Epithelial cell of esophagus (primary cell): ENCODE data around the gene MPZL1.
A peak's percentile ranks its signal among the peaks of the same experiment; 100 is the strongest.

Experiments used
- DNase-seq: peaks from one replicate; pipeline ENCODE4 v3.0.0; 2010; ENCODE audit warnings: low read depth
- H3K4me3 ChIP-seq: 2 replicates; pipeline ENCODE4 v1.5.1; 2011; ENCODE audit warnings: mild to moderate bottlenecking, low read length, control low read depth
- TF ChIP-seq, protein P1 (sequence below): IDR thresholded peaks from 2 replicates; pipeline ENCODE4 v1.5.1; 2011; ENCODE audit warnings: low read depth, mild to moderate bottlenecking, low read length, control low read depth, inconsistent platforms; ENCODE audit not compliant: insufficient read depth; ENCODE audit errors: missing control alignments

Gene MPZL1

DNA sequence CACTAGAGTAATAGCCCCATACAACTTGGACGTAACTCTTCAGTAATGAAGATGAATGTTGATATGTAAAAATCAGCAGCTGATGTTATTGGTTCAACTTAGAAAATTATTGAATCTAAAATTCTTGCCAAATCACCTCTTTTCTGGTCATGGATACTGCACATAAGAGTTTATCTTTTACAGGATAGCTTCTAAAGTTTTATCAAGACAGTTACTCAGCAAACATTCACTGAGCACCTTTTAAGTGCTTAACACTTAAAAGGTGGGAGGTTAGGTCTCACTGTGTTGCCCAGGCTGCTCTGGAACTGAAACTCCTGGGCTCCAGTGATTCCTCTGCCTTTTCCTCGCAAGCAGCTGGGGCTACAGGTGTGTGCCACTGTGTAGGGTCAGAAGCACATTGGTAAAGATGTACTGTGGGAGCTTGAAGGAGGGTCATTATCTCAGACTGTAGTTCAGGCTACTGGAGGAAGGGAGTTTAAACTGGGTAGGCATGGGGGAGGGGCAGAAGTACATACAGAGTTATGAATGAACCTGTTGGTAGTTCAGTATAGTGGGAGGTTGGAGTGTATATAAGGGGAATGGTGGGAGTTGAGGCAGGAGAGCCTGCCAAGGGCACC, 2.0 kb downstream of the MPZL1 start:
- peak overlapping the region; percentile 76 for H3K4me3 ChIP-seq
- TF ChIP-seq, protein P1, sequence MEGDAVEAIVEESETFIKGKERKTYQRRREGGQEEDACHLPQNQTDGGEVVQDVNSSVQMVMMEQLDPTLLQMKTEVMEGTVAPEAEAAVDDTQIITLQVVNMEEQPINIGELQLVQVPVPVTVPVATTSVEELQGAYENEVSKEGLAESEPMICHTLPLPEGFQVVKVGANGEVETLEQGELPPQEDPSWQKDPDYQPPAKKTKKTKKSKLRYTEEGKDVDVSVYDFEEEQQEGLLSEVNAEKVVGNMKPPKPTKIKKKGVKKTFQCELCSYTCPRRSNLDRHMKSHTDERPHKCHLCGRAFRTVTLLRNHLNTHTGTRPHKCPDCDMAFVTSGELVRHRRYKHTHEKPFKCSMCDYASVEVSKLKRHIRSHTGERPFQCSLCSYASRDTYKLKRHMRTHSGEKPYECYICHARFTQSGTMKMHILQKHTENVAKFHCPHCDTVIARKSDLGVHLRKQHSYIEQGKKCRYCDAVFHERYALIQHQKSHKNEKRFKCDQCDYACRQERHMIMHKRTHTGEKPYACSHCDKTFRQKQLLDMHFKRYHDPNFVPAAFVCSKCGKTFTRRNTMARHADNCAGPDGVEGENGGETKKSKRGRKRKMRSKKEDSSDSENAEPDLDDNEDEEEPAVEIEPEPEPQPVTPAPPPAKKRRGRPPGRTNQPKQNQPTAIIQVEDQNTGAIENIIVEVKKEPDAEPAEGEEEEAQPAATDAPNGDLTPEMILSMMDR: no peak
- DNase-seq: no peak

DNA sequence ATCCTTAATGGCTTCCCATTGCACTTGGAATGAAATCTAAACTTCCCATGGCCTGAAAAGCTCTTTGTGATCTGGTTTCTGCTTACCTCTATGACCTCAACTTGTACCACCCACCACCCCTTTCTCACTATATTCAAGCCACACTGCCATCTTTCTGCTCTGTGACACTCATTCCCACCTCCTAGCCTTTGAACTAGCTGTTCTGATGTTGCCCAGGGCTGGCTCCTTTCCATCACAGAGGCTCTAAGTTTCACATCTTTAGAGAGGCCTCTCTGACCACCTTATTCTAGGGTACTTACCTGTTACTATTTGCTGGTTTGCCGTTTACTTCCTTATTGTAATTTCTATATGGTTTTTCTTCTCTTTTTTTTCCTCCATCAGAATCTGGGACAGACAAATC, 4.2 kb downstream of the MPZL1 start:
- no peak for DNase-seq
- H3K4me3 ChIP-seq: no peak overlapping the region
- TF ChIP-seq, protein P1: no peak

DNA sequence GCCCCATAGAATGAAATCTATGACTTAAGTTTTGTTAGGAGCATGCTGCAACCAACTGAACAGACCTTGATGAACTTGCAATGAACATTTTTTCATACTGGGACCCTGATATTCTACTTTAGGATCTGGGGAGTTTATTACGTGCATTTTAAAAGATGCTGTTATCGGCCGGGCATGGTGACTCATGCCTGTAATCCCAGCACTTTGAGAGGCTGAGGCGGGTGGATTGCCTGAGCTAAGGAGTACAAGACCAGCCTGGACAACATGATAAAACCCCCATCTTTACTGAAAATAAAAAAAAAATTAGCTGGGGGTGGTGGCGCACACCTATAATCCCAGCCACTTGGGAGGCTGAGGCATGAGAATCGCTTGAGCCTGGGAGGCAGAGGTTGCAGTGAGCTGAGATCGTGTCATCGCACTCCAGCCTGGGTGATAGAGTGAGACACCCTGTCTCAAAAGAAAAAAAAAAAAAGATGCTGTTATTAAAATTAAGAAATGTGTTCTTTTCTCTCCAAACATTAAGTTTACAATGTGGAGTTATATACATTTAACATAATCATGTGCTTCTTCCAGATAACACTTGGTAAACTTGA, 7.1 kb downstream of the MPZL1 start:
- H3K4me3 ChIP-seq: no peak overlapping the region
- no peak for DNase-seq
- TF ChIP-seq, protein P1: no peak

DNA sequence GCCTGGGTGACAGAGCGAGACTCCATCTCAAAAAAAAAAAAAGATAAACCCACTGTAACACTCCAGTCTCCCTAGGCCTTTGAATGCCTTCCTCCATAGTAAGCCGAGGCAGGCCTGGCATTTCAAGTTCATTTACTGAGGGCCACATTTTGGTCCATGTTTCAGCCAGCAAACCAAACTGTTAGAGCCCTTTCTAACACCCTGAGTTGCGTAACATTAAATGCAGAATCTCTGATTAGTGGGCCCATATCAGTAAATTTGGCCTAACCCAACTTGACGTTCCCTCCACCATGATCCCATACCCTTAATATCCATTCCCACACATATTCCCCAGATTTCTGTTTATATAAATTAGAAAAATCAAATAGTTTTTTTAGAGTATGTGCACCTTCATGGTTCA, 12.4 kb downstream of the MPZL1 start:
- H3K4me3 ChIP-seq: no peak overlapping the region
- TF ChIP-seq, protein P1: no peak
- no peak for DNase-seq

DNA sequence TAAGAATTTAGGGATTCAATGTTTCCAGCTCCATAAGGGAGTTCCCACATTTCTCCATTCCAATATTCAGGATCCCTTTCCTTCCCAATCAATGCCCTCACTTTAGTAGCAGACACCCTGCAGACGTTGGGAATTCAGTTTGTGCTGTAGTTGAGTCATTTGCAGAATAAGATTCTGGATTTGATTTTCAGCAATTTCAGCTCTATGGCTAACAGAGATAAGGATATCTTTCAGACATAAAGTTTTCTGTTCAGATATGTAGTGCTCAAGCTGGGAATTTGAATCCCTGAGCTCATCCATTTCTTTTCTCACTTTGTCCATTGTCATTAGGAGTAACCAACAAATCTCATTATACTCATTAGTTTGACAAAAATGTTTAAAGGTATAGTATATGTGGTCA, 13.1 kb downstream of the MPZL1 start:
- no peak overlapping the region for H3K4me3 ChIP-seq
- TF ChIP-seq, protein P1: no peak
- no peak for DNase-seq

DNA sequence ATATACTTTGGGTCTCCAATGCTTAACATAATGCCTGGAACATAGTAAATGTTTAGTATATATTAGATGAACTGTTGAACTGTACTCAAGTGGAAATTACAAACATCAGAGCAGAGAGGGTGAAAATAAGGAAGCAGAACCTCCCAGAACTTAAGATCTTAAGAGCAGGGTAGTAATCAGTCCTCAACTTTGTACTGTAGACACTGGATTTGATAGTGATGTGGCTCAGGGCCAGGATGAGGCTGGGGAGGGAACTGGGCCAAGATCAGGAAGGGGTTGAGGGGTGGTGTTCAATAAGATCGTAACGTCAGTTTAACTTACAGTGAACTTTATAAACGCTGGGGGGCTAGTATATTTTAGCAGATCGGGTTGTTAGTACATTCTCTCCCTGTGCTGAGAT, 15.4 kb downstream of the MPZL1 start:
- TF ChIP-seq, protein P1: no peak
- DNase-seq: no peak
- no peak overlapping the region for H3K4me3 ChIP-seq

DNA sequence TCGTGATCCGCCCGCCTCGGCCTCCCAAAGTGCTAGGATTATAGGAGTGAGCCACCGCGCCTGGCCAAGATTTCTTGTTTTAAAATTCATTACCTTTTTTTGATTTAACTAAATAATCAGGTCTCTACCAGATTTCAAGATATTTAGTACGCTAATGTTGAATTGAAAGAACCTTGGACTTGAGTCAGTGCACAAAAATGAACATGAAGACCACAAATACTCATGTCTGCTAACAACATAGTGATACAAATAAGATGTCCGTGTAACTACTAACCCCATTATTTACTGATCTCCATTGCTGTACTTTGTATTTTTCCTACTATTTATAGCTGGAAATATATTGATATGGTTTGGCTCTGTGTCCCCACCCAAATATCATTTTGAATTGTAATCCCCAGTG, 16.4 kb downstream of the MPZL1 start:
- DNase-seq: no peak
- H3K4me3 ChIP-seq: no peak overlapping the region
- TF ChIP-seq, protein P1: no peak
